Hepatocyte (in vitro differentiated cells): Measurements from ENCODE around the gene TTLL1.

Experiments
- EZH2 ChIP-seq: fragments of 200-600 bp; sonication (generic); IDR thresholded peaks from 2 replicates; pipeline ENCODE4 v1.6.1; 2016; ENCODE audit warnings: antibody characterized with exemption, mild to moderate bottlenecking, borderline replicate concordance
- TF ChIP-seq, protein P1 (sequence below): fragments of 200-600 bp; sonication (generic); IDR thresholded peaks from 2 replicates; pipeline ENCODE4 v1.5.1; 2016; ENCODE audit warnings: antibody characterized with exemption, mild to moderate bottlenecking; ENCODE audit not compliant: poor library complexity

DNA sequence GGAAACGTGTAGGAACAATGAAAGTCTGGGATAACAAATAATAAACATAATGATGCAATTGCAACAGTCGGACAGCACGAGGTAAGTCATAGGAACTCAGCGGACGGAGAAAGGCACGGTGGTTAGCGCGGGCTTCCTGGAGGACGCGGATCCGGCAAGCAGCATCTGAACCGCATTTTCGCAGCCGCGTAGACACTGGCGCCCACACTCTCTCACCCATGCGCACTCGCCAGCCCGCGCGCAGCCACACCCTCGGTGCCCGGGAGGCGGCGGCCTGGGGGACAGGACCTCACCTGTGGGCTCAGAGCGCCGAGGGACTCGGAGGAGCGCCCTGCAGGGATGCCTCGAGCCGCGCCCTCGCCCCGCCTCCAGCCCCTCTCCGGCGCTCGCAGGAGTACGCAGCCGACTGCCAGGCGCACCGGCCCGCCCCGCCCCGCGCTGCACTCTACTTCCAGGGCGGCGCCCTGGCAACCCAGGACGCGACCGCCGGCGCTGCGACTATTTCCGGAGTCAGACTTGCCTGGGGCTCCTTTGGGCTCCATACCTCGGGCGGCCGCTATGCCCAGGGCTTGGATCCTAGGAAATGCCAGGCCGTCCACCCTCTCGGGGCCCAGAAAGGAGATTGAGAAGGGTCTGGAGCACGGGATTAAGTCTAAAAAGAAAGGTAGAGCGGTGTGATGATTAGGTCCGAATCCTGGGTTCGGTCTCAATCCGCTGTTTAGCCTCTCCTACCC is at the start of gene TTLL1:
- TF ChIP-seq, protein P1, sequence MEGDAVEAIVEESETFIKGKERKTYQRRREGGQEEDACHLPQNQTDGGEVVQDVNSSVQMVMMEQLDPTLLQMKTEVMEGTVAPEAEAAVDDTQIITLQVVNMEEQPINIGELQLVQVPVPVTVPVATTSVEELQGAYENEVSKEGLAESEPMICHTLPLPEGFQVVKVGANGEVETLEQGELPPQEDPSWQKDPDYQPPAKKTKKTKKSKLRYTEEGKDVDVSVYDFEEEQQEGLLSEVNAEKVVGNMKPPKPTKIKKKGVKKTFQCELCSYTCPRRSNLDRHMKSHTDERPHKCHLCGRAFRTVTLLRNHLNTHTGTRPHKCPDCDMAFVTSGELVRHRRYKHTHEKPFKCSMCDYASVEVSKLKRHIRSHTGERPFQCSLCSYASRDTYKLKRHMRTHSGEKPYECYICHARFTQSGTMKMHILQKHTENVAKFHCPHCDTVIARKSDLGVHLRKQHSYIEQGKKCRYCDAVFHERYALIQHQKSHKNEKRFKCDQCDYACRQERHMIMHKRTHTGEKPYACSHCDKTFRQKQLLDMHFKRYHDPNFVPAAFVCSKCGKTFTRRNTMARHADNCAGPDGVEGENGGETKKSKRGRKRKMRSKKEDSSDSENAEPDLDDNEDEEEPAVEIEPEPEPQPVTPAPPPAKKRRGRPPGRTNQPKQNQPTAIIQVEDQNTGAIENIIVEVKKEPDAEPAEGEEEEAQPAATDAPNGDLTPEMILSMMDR, result no peak
- TF ChIP-seq EZH2, result no peak
